K562 (cell line): ENCODE measurements around the gene PIK3C2G.

Experiments
- CTBP1 ChIP-seq: fragments of 450-650 bp; IDR thresholded peaks from 2 replicates; pipeline ENCODE4 v1.6.1; 2016; ENCODE audit warnings: borderline replicate concordance
- NFYB ChIP-seq: IDR thresholded peaks from 2 replicates; pipeline ENCODE4 v1.6.1; 2011; ENCODE audit warnings: mild to moderate bottlenecking, moderate library complexity; ENCODE audit not compliant: insufficient read length; ENCODE audit errors: extremely low read depth
- SIN3B ChIP-seq: fragments of 450-650 bp; IDR thresholded peaks from 2 replicates; pipeline ENCODE4 v1.6.1; 2017; ENCODE audit warnings: low read depth, mild to moderate bottlenecking, moderate library complexity
- SRSF9 ChIP-seq: fragments of 200-400 bp; formaldehyde crosslinking; IDR thresholded peaks from 2 replicates; pipeline ENCODE4 v1.6.1; 2017; ENCODE audit warnings: low read depth, low read length, borderline replicate concordance
- TF ChIP-seq, protein P1 (sequence below), 2 experiments: fragments of 450-650 bp; IDR thresholded peaks; 2 replicates each; pipeline ENCODE4 v1.6.1; 2016

- TF ChIP-seq NFYB, result no peak
- TF ChIP-seq CTBP1, result no peak
- TF ChIP-seq SRSF9, result no peak
- TF ChIP-seq, protein P1, sequence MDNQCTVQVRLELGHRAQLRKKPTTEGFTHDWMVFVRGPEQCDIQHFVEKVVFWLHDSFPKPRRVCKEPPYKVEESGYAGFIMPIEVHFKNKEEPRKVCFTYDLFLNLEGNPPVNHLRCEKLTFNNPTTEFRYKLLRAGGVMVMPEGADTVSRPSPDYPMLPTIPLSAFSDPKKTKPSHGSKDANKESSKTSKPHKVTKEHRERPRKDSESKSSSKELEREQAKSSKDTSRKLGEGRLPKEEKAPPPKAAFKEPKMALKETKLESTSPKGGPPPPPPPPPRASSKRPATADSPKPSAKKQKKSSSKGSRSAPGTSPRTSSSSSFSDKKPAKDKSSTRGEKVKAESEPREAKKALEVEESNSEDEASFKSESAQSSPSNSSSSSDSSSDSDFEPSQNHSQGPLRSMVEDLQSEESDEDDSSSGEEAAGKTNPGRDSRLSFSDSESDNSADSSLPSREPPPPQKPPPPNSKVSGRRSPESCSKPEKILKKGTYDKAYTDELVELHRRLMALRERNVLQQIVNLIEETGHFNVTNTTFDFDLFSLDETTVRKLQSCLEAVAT (IDR thresholded peaks at IDR 0.05), result no peak
- TF ChIP-seq SIN3B, result no peak
Measured at GRCh38 chr12:18402872-18403611, 141.7 kb downstream of the PIK3C2G start.
